ENCODE measurements around the gene STARD13. TPM values are rescaled to one million over a fixed set of nuclear protein-coding genes. Genes with fewer than 3 reads are reported as not detected.
A peak's percentile ranks its signal among the peaks of the same experiment; 100 is the strongest.

STARD13 gene
- total RNA-seq, 1 donor from 2014 or later = 37.6 TPM

GRCh38 chr13:33296793-33297425 is 11.4 kb upstream of the STARD13 start:
- Mint-ChIP-seq H3K4me3 (ENCODE audit: unreplicated experiment) (no peak overlapping the region), H3K27ac (ENCODE audit: unreplicated experiment) (no peak overlapping the region)
- DNase-seq (ENCODE audit: low spot score) = no peak

GRCh38 chr13:33292712-33293111 is 7.2 kb upstream of the STARD13 start:
- no peak for DNase-seq (ENCODE audit: low spot score)
- Mint-ChIP-seq H3K36me3 (ENCODE audit: low read depth) (peaks cover 4% of the 10 kb centered on the region), H3K9me3 (ENCODE audit: low read depth) (no peaks in the 10 kb centered on the region), H3K27ac (ENCODE audit: unreplicated experiment) (no peak overlapping the region), H3K4me3 (ENCODE audit: unreplicated experiment) (no peak overlapping the region), H3K27me3 (ENCODE audit: low read depth) (no peaks in the 10 kb centered on the region), H3K4me1 (ENCODE audit: low read depth) (peaks cover 24% of the 10 kb centered on the region)
- TF ChIP-seq CTCF (IDR thresholded peaks at IDR 0.05) = no peak

More at GRCh38 chr13:33296793-33297425, 11.4 kb upstream of the STARD13 start:
- Mint-ChIP-seq H3K9me3 (ENCODE audit: low read depth) (no peaks in the 10 kb centered on the region), H3K27me3 (ENCODE audit: low read depth) (no peaks in the 10 kb centered on the region), H3K36me3 (ENCODE audit: low read depth) (peaks cover 4% of the 10 kb centered on the region), H3K4me1 (ENCODE audit: low read depth) (no peaks in the 10 kb centered on the region)
- no peak for TF ChIP-seq CTCF (IDR thresholded peaks at IDR 0.05)

- DNase-seq (ENCODE audit: low spot score) = no peak
- Mint-ChIP-seq H3K4me3 (ENCODE audit: unreplicated experiment) (no peak overlapping the region), H3K9me3 (ENCODE audit: low read depth) (no peaks in the 10 kb centered on the region), H3K27me3 (ENCODE audit: low read depth) (no peaks in the 10 kb centered on the region), H3K36me3 (ENCODE audit: low read depth) (peaks cover 4% of the 10 kb centered on the region), H3K27ac (ENCODE audit: unreplicated experiment) (no peak overlapping the region), H3K4me1 (ENCODE audit: low read depth) (peaks cover 34% of the 10 kb centered on the region)
- no peak for TF ChIP-seq CTCF (IDR thresholded peaks at IDR 0.05)
Observed at GRCh38 chr13:33290421-33290965, 4.9 kb upstream of the STARD13 start.

- H3K27ac Mint-ChIP-seq (ENCODE audit: unreplicated experiment) = peak overlapping the region; percentile 78
- TF ChIP-seq CTCF (IDR thresholded peaks at IDR 0.05) = no peak
Observed at GRCh38 chr13:33289966-33290365, 4.4 kb upstream of the STARD13 start.

GRCh38 chr13:33287142-33287882 is 1.8 kb upstream of the STARD13 start:
- Mint-ChIP-seq H3K4me3 (ENCODE audit: unreplicated experiment) (no peak overlapping the region), H3K36me3 (ENCODE audit: low read depth) (no peaks in the 10 kb centered on the region), H3K27ac (ENCODE audit: unreplicated experiment) (peak overlapping the region; percentile 59), H3K4me1 (ENCODE audit: low read depth) (peaks cover 51% of the 10 kb centered on the region), H3K9me3 (ENCODE audit: low read depth) (no peaks in the 10 kb centered on the region), H3K27me3 (ENCODE audit: low read depth) (no peaks in the 10 kb centered on the region)
- DNase-seq (ENCODE audit: low spot score) = no peak
- no peak for TF ChIP-seq CTCF (IDR thresholded peaks at IDR 0.05)

More at GRCh38 chr13:33289966-33290365, 4.4 kb upstream of the STARD13 start:
- Mint-ChIP-seq H3K36me3 (ENCODE audit: low read depth) (peaks cover 3% of the 10 kb centered on the region), H3K4me1 (ENCODE audit: low read depth) (peaks cover 34% of the 10 kb centered on the region), H3K9me3 (ENCODE audit: low read depth) (no peaks in the 10 kb centered on the region), H3K4me3 (ENCODE audit: unreplicated experiment) (no peak overlapping the region), H3K27me3 (ENCODE audit: low read depth) (no peaks in the 10 kb centered on the region)
- DNase-seq (ENCODE audit: low spot score) = no peak

All from chondrocyte (in vitro differentiated cells).